ENCODE measurements around the gene MVB12B. TPM values are rescaled to one million over a fixed set of nuclear protein-coding genes. Genes with fewer than 3 reads are reported as not detected.

The MVB12B gene
- total RNA-seq, 1 experiment from 2014 or later = 6.2 TPM

GRCh38 chr9:126357074-126357473, 30.4 kb downstream of the MVB12B start:
- no peak for DNase-seq (ENCODE audit: low read depth)

GRCh38 chr9:126360073-126360472, 33.4 kb downstream of the MVB12B start:
- DNase-seq (ENCODE audit: low read depth) = no peak

- DNase-seq (ENCODE audit: low read depth) = no peak
These were observed 35.2 kb downstream of the MVB12B start for GRCh38 chr9:126361810-126362238.

- DNase-seq (ENCODE audit: low read depth) = no peak
These were observed 36.6 kb downstream of the MVB12B start for GRCh38 chr9:126363250-126363649.

GRCh38 chr9:126363847-126364671, 37.4 kb downstream of the MVB12B start:
- peak; percentile 53 for DNase-seq (ENCODE audit: low read depth)

DNA sequence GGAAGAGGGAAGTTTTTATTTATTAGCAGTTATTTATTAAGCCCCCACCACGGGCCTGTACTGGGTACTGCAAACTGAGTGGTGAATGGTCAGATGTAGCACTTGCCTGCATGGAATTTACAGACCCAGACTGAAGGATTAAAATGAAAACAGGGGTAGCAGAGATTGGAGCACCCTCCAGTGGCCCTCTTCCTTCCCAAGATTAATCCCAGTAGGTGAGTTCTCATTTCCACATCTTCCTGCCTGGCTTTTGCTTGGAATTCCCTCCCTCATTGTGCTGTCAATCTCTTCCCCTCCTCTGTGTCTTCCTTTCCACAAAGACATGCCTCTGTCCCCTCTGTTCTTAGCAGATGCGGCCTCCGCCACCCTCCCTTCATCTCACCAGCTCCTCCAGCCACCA, 39.2 kb downstream of the MVB12B start:
- no peak for DNase-seq (ENCODE audit: low read depth)

DNA sequence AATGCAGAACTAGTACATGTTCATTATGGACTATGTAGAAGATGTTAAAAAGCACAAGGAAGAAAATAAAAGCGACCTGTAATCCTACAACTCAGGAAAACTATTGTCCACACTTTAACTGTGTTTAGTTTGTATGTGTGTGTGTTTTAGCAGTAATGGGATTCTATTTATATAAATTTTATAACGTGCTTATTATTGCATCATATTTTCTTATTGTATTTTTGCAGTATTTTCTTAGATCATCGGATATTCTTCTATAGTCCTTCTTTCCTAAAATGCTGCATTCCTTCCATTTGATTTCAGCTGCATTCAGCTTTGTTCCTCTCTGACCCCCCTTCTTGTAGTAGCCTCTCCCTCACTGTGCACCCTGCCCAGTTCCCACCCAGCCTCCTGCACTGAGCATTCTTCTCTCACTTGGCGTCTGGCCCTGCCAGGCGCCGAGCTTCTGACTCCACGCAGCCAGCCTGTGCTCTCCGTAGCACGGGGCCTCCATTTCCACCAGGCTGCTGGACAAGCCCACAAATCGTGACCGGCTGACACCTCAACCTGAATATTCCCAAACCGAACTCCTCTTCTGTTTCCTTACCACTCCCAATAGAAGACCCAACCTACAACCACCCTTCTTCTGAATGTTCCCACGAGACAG, 39.9 kb downstream of the MVB12B start:
- DNase-seq (ENCODE audit: low read depth) = no peak

DNA sequence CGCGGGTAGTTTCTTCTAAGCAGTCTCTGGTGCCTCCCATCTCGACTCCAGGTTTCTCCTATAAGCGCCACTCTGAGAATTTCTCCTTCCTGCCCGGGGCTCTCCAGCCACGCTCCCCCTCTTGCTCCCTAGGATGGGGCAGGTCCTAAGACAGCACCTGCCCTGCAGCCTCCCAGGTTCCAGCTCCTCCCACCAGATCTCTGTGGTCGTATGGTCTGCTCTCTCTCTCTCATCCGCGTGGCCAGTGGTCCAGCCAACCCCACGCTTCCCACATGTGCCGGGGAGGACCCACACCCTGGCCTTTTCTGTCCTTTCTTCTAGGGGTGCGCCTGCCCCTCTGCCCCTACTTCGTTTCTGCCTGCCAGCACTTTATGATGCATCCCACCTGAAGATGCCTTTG, 40.5 kb downstream of the MVB12B start:
- no peak for DNase-seq (ENCODE audit: low read depth)

DNA sequence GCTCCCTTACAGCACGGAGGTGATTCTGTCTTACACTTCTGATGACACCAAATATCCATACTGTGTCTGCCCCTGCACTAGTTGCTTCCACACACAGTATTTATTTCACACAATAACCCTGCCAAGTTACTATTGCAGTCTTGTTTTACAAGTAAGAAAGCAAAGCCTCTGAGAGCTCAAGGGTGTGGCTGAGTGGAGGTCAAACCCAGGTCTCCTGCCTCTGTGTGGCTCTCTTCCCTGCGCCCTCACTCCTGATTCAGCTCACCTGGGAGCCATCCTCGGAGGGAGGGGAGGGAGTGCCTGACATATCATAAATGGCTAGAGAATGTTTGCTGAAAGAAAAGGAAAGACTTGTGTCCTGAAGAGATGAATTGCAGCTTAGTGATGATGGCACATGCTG, 41.0 kb downstream of the MVB12B start:
- no peak for DNase-seq (ENCODE audit: low read depth)

- no peak for DNase-seq (ENCODE audit: low read depth)
These were observed 41.4 kb downstream of the MVB12B start for GRCh38 chr9:126368020-126368419.

DNA sequence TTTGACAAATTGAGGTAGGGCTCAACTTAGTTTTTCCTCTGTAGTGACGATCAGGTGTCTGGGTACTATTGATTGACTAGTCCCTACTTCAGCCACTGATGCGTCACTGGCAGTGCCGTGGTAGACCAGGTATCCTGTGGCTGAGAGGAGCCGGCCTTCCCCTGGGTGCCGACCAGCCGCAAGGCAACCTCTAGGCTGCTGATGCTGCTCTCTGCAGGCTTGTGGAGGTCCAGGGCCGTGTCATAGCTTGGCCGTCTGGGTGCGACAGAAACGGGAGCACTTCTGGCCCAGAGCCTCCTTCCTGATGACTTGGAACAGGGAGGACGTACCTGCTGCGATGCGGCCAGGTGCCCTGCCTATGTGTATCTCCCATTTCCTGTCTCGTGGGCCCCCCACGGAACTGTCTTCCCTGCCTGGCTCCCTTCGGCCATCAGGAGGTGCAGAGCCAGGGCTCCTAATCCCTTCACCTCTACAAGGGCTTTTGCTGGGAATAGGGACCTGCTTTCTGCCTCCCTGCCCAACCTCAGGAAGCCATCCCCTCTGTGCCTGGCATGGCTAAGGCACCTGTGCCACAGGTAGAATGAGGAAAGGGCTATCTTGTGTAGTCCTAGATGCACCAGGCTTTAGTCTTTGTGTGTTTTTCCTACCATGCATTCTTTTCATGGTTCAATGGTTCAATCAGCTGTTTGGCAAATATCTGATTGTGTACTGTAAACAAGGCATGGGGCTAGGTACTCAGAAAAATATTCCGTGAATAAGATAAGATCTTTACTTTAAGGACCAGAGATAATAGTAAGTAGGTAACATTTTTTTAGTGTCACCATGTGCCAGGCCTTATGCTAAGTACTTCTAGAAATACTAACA, 44.6 kb downstream of the MVB12B start:
- DNase-seq (ENCODE audit: low read depth) = no peak

DNA sequence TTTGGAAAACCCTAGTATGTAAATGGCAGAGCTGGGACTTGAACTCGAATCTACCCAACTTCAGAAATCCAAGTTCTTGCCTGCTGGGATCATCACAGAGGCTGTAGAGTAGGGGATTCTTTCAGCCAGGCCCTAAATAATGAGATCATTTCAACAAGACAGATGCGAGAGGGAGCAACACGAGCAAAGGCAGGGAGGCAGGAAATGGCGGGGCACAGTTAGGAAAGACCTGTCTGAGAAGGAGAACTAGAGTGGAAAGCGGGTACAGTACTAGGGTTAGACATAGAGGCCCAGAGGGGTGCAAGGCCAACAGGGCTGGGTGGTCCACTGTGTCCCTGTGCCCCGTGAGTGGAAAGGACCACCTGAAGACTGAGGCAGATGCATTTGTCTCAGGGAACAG, 46.1 kb downstream of the MVB12B start:
- DNase-seq (ENCODE audit: low read depth) = no peak

GRCh38 chr9:126373241-126373640, 46.6 kb downstream of the MVB12B start:
- peak; percentile 61 for DNase-seq (ENCODE audit: low read depth)

GRCh38 chr9:126374366-126374781, 47.7 kb downstream of the MVB12B start:
- no peak for DNase-seq (ENCODE audit: low read depth)

DNA sequence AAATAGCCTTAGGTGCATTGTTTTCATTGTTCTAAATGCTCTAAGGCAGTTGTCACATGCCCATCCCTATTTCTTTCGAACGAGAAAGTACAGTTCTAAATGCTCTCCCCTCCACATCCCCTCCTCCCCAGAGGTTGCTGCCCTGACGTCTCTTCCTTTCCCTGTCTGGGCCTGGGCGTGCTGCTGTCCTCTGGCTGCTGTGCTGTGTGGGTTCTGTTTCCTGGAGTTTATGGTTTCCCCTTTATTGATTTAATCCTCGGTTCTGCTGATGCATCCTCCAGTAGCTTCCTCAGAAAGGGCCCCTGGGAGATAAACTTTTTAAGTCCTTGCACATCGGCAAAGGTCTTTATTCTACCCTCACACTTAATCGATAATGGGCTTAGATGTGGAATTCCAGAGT, 48.8 kb downstream of the MVB12B start:
- DNase-seq (ENCODE audit: low read depth) = peak; percentile 52

DNA sequence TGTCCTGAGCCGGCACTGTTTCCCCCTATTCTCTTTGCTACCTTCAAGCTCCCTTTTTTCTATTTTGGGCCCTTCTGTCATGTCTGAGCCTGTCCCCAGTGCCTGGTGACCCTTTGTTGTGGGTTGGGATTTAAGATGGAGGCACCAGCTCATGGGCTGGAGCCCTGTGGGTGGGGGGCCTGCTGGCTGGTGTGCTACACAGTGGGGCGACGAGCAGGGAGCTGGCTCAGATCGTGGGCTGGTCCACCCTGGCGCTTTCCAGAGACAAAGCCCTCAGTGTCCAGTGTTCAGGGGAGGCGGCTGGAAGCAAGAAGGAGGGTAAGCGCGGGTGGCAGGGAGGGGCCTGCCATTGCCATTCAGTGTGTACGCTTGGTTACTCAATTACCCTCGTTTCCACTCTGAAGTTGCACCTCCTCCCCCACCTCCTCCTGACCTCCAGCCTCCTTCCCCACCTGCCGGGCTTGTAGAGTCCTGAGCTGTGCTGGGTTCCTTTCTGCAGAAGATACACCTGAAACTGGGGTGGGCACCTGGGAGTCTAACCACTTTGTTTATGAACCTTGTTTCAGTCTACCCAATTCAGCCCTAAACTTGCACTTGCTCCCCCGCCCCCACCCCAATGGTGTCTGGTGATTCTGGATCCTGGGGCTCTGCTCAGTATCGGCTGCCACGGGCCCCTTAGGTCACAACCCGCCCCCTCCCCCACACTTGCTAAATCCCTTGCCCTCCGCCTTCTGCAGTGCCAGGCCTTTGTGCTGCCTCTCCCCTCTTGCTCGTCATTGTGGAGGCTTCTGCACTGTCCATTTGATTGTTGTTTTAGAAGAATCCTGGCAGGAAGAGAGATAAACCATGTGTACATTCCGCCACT, 49.9 kb downstream of the MVB12B start:
- DNase-seq (ENCODE audit: low read depth) = no peak

GRCh38 chr9:126377176-126377509, 50.5 kb downstream of the MVB12B start:
- DNase-seq (ENCODE audit: low read depth) = no peak

DNA sequence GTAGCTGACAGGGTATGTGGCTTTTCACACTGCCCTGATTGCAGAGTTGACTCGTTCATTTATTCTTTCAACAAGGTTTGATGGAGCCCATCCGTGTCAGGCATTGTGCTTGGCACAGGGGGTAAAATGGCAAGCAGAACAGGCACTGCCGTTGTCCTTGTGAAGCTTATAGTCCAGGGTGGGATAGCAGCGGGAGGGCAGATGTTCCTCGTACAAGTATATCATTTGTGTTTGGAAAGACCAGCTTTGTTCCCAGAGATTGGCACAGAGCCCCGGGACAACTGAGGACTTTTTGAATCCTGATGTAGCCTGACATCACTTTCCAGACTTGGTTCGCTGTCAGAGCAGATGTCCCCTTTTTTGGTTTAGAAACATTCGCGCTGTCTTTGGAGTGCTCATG, 50.9 kb downstream of the MVB12B start:
- DNase-seq (ENCODE audit: low read depth) = no peak

DNA sequence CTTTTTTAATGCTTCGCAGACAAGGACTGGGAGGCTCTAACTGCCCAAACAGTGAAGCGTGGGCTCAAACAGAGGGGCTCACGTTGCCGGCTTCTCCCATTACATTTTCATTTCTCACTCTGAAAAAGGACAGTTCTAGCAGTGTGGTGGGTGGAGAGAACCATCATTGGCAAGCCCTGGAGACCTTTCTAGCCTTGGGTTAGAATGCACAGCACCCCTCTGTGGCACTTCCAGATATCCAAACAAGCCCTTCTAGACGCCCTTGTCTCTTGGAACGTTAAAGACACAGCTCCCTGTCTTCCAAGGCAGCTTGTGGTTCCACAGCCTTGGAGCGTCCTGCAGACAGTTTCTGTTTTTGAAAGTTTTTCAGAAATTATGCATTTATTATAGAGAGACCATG, 52.1 kb downstream of the MVB12B start:
- no peak for DNase-seq (ENCODE audit: low read depth)

- peak; percentile 77 for DNase-seq (ENCODE audit: low read depth)
These were observed 53.2 kb downstream of the MVB12B start for GRCh38 chr9:126379661-126380360.
